Activated T-cell treated with anti-CD3 and anti-CD28 coated beads, Interleukin-2, amount 50 U/mL, for 4 hours (primary cell): Measurements from ENCODE around the gene KRTAP5-6. TPM values are rescaled to one million over a fixed set of nuclear protein-coding genes. Genes with fewer than 3 reads are reported as not detected.

ENCODE experiments used
- ATAC-seq, 2 donors: fragments of 200-7000 bp; cut with Tn5 transposase; one replicate each; pipeline ENCODE4 v1.10.0; 2021
- DNase-seq: peaks from one replicate; pipeline ENCODE4 v3.0.0-alpha.2; 2020
- H3K27me3 Mint-ChIP-seq: one replicate; pipeline ENCODE4 v1.8.0; 2021; ENCODE audit warnings: low read depth, mixed read lengths
- H3K36me3 Mint-ChIP-seq: one replicate; pipeline ENCODE4 v1.8.0; 2022; ENCODE audit warnings: mixed read lengths; ENCODE audit not compliant: insufficient read depth
- H3K4me1 Mint-ChIP-seq: one replicate; pipeline ENCODE4 v1.8.0; 2021; ENCODE audit warnings: low read depth, mixed read lengths
- H3K4me3 Mint-ChIP-seq: one replicate; pipeline ENCODE4 v1.8.0; 2021; ENCODE audit warnings: mild to moderate bottlenecking, moderate library complexity, mixed read lengths
- H3K9me3 Mint-ChIP-seq: one replicate; pipeline ENCODE4 v1.8.0; 2021; ENCODE audit warnings: mixed read lengths
- total RNA-seq, 3 donors: library from RNA; stranded (reverse); gene quantifications; one replicate each; pipeline ENCODE4 v1.2.1, GENCODE V29; 2021

KRTAP5-6 gene
- total RNA-seq, 3 donors from 2014 or later, result not detected

GRCh38 chr11:1738380-1738779 lies 41.4 kb downstream of the KRTAP5-6 start:
- Mint-ChIP-seq H3K4me3 (no peak overlapping the region), H3K27me3 (peaks cover 26% of the 10 kb centered on the region), H3K9me3 (peaks cover 14% of the 10 kb centered on the region), H3K36me3 (no peaks in the 10 kb centered on the region), H3K4me1 (peaks cover 8% of the 10 kb centered on the region)
- no peak for ATAC-seq
- DNase-seq, result no peak

- H3K9me3 Mint-ChIP-seq, result peaks cover 14% of the 10 kb centered on the region
- ATAC-seq (no peak), DNase-seq (no peak)
- H3K36me3 Mint-ChIP-seq, result no peaks in the 10 kb centered on the region
- H3K27me3 Mint-ChIP-seq, result peaks cover 18% of the 10 kb centered on the region
- H3K4me3 Mint-ChIP-seq, result no peak overlapping the region
- no peaks in the 10 kb centered on the region for H3K4me1 Mint-ChIP-seq
Observed at GRCh38 chr11:1739576-1739975, 42.6 kb downstream of the KRTAP5-6 start.

- peaks cover 10% of the 10 kb centered on the region for H3K9me3 Mint-ChIP-seq
- no peaks in the 10 kb centered on the region for H3K36me3 Mint-ChIP-seq
- peaks cover 13% of the 10 kb centered on the region for H3K27me3 Mint-ChIP-seq
- ATAC-seq, result no peak
- DNase-seq, result no peak
- H3K4me3 Mint-ChIP-seq, result no peak overlapping the region
- no peaks in the 10 kb centered on the region for H3K4me1 Mint-ChIP-seq
Observed at GRCh38 chr11:1740786-1741530, 44.0 kb downstream of the KRTAP5-6 start.

- Mint-ChIP-seq H3K9me3 (peaks cover 2% of the 10 kb centered on the region), H3K36me3 (no peaks in the 10 kb centered on the region), H3K4me1 (no peaks in the 10 kb centered on the region), H3K27me3 (peaks cover 5% of the 10 kb centered on the region), H3K4me3 (no peak overlapping the region)
- DNase-seq (no peak), ATAC-seq (no peak)
Observed at GRCh38 chr11:1741741-1742140, 44.7 kb downstream of the KRTAP5-6 start.

GRCh38 chr11:1742371-1742770 lies 45.4 kb downstream of the KRTAP5-6 start:
- ATAC-seq, result peak; percentile 48 to 55

GRCh38 chr11:1742869-1743584 lies 46.0 kb downstream of the KRTAP5-6 start:
- H3K27me3 Mint-ChIP-seq, result peaks cover 5% of the 10 kb centered on the region
- no peaks in the 10 kb centered on the region for H3K9me3 Mint-ChIP-seq
- no peaks in the 10 kb centered on the region for H3K4me1 Mint-ChIP-seq
- no peaks in the 10 kb centered on the region for H3K36me3 Mint-ChIP-seq
- no peak overlapping the region for H3K4me3 Mint-ChIP-seq
- DNase-seq (no peak), ATAC-seq (no peak)

More at GRCh38 chr11:1742371-1742770, 45.4 kb downstream of the KRTAP5-6 start:
- Mint-ChIP-seq H3K9me3 (no peaks in the 10 kb centered on the region), H3K27me3 (peaks cover 5% of the 10 kb centered on the region), H3K36me3 (no peaks in the 10 kb centered on the region), H3K4me1 (no peaks in the 10 kb centered on the region), H3K4me3 (no peak overlapping the region)
- no peak for DNase-seq

- Mint-ChIP-seq H3K4me1 (no peaks in the 10 kb centered on the region), H3K4me3 (no peak overlapping the region), H3K27me3 (peaks cover 5% of the 10 kb centered on the region), H3K36me3 (no peaks in the 10 kb centered on the region), H3K9me3 (no peaks in the 10 kb centered on the region)
- no peak for ATAC-seq
- no peak for DNase-seq
Observed at GRCh38 chr11:1743585-1744136, 46.7 kb downstream of the KRTAP5-6 start.

GRCh38 chr11:1744137-1744886 lies 47.3 kb downstream of the KRTAP5-6 start:
- Mint-ChIP-seq H3K9me3 (no peaks in the 10 kb centered on the region), H3K36me3 (no peaks in the 10 kb centered on the region), H3K4me3 (no peak overlapping the region), H3K27me3 (peaks cover 1% of the 10 kb centered on the region), H3K4me1 (no peaks in the 10 kb centered on the region)
- DNase-seq (no peak), ATAC-seq (no peak)

- no peak overlapping the region for H3K4me3 Mint-ChIP-seq
- peaks cover 8% of the 10 kb centered on the region for H3K27me3 Mint-ChIP-seq
- H3K4me1 Mint-ChIP-seq, result peaks cover 8% of the 10 kb centered on the region
- ATAC-seq (no peak), DNase-seq (no peak)
- no peaks in the 10 kb centered on the region for H3K36me3 Mint-ChIP-seq
- H3K9me3 Mint-ChIP-seq, result no peaks in the 10 kb centered on the region
Observed at GRCh38 chr11:1744891-1745700, 48.1 kb downstream of the KRTAP5-6 start.

- no peak for DNase-seq
- H3K9me3 Mint-ChIP-seq, result no peaks in the 10 kb centered on the region
- no peaks in the 10 kb centered on the region for H3K36me3 Mint-ChIP-seq
- ATAC-seq, result no peak
- peaks cover 12% of the 10 kb centered on the region for H3K4me1 Mint-ChIP-seq
- H3K27me3 Mint-ChIP-seq, result peaks cover 15% of the 10 kb centered on the region
- no peak overlapping the region for H3K4me3 Mint-ChIP-seq
Observed at GRCh38 chr11:1745701-1746320, 48.8 kb downstream of the KRTAP5-6 start.

GRCh38 chr11:1746511-1746931 lies 49.5 kb downstream of the KRTAP5-6 start:
- Mint-ChIP-seq H3K9me3 (no peaks in the 10 kb centered on the region), H3K36me3 (no peaks in the 10 kb centered on the region), H3K4me3 (no peak overlapping the region), H3K4me1 (peaks cover 12% of the 10 kb centered on the region), H3K27me3 (peaks cover 16% of the 10 kb centered on the region)
- ATAC-seq, result no peak
- no peak for DNase-seq

GRCh38 chr11:1746956-1747752 lies 50.2 kb downstream of the KRTAP5-6 start:
- H3K4me1 Mint-ChIP-seq, result peaks cover 12% of the 10 kb centered on the region
- peaks cover 16% of the 10 kb centered on the region for H3K27me3 Mint-ChIP-seq
- ATAC-seq, result no peak
- H3K36me3 Mint-ChIP-seq, result no peaks in the 10 kb centered on the region
- H3K4me3 Mint-ChIP-seq, result peak overlapping the region; percentile 13
- H3K9me3 Mint-ChIP-seq, result no peaks in the 10 kb centered on the region
- DNase-seq, result no peak
